Heart left ventricle (tissue), 16 donors: ENCODE data around the gene NDUFS8. TPM values are rescaled to one million over a fixed set of nuclear protein-coding genes. Genes with fewer than 3 reads are reported as not detected.
A peak's percentile ranks its signal among the peaks of the same experiment; 100 is the strongest.

Source experiments
- ATAC-seq, 4 donors: fragments of 200-7000 bp; cut with Tn5 transposase; one replicate each; pipeline ENCODE4 v1.9.1; 2020 to 2022; ENCODE audit warnings: moderate library complexity in 4 of 4, mild to moderate bottlenecking in 3 of 4, moderate number of reproducible peaks in 1 of 4
- DNase-seq, 5 donors: peaks; one replicate each; pipeline ENCODE4 v3.0.0-alpha.2; 2020
- H3K27ac ChIP-seq, 12 donors: fragments of 200-600 bp; sonication (generic) in 4 of 12; one replicate each; pipeline versions ENCODE4 v1.5.0 to v1.8.0; 2016 to 2022; ENCODE audit warnings: mild to moderate bottlenecking in 2 of 12
- H3K27me3 ChIP-seq, 9 donors: fragments of 200-600 bp; sonication (generic) in 2 of 9; one replicate each; pipeline versions ENCODE4 v1.5.1 to v1.8.0; 2016 to 2022; ENCODE audit warnings: mild to moderate bottlenecking in 3 of 9
- H3K36me3 ChIP-seq, 9 donors: fragments of 200-600 bp; sonication (generic) in 2 of 9; one replicate each; pipeline versions ENCODE4 v1.5.0 to v1.8.0; 2018 to 2022; ENCODE audit warnings: mild to moderate bottlenecking in 2 of 9
- H3K4me1 ChIP-seq, 12 donors: fragments of 200-600 bp; sonication (generic) in 4 of 12; one replicate each; pipeline versions ENCODE4 v1.5.0 to v1.8.0; 2016 to 2022; ENCODE audit warnings: mild to moderate bottlenecking in 3 of 12
- H3K4me3 ChIP-seq, 12 donors: fragments of 200-600 bp; sonication (generic) in 4 of 12; one replicate each; pipeline versions ENCODE4 v1.5.0 to v1.8.0; 2017 to 2022; ENCODE audit warnings: mild to moderate bottlenecking in 9 of 12, moderate library complexity in 4 of 12
- H3K9me3 ChIP-seq, 12 donors: fragments of 200-600 bp; sonication (generic) in 4 of 12; one replicate each; pipeline versions ENCODE4 v1.5.0 to v1.8.0; 2016 to 2022; ENCODE audit warnings: mild to moderate bottlenecking in 1 of 12
- POLR2A ChIP-seq, 2 donors: fragments of 450-650 bp; IDR thresholded peaks; one replicate each; pipeline ENCODE4 v1.6.1; 2017; ENCODE audit warnings: antibody characterized with exemption in 2 of 2, mild to moderate bottlenecking in 2 of 2, moderate library complexity in 2 of 2
- WGBS, 4 donors: extraction: QIAGEN DNeasy Blood & Tissue Kit in 2 of 4; methylation state at CpG; one replicate each; pipeline versions ENCODE4 v1.1.5 to v1.1.7; 2013 to 2018; 5-methylcytosine and 5-hydroxymethylcytosine counted together
- intact Hi-C, 10 donors: fragments of 100-400 bp; cut with DNase I; formaldehyde crosslinking; loops; one replicate each; pipeline versions ENCODE4 v1.11.1 to v1.14.2; 2022
- polyA plus RNA-seq, 2 donors: library from polyadenylated mRNA; stranded (reverse); fragments of 200-250 nt; gene quantifications; one replicate each; pipeline ENCODE4 v1.2.3, GENCODE V29; 2013
- total RNA-seq, 9 donors: library from RNA; depleted of rRNA in 2 of 9; stranded (reverse); fragments of >200 nt in 2 of 9; fragmentation: NEBNext Ultra II Directional in 3 of 9; extraction: Animal tissue kit (Norgen Biotek cat#: 25700) in 3 of 9; gene quantifications; one replicate each; pipeline versions ENCODE4 v1.1.0 to v1.2.4, GENCODE V29; 2016 to 2023
- TF ChIP-seq, protein P1 (sequence below), 12 donors: fragments of 200-600 bp; sonication (generic) in 4 of 12; IDR thresholded peaks; one replicate each; pipeline versions ENCODE4 v1.5.0 to v1.8.0; 2018 to 2022; ENCODE audit warnings: antibody characterized with exemption in 12 of 12, mild to moderate bottlenecking in 5 of 12
- donor health status: ischemic (EF 13 %, LVEDD 7.1; RV severe dilation, severe dysfunction).
- donor health status: healthy with polysubstance abuse.
- donor health status: DM: no; HTN: yes; CAD: no.
- donor health status: DM: no; HTN: no; CAD: no.
- donor health status: ischemic (EF 25% LVEDD 6.9; RV normal size, moderate dysfunction).
- donor health status: ischemic (EF 25% LVEDD 5.7; RV mildly dilated, moderate dysfunction).
- donor health status: healthy.
- donor health status: DM: yes; HTN: yes; CAD: no.
- donor health status: ischemic (EF 35%, LVEDD 5.7; RV mildly dilated, moderate dysfunction).
- donor health status: nonischemic (EF 11% LVEDD 7.7; RV severe dilation, severe dysfunction).
- donor health status: DM: yes; HTN: yes; CAD: no.
- donor health status: PGD.
- donor health status: ischemic (EF 29% LVEDD 5.4; RV normal size, mild dysfunction).
- donor health status: nonischemic (EF 23%, LVEDD 6.1; RV moderate dilation, normal function).

NDUFS8 gene
- total and polyA plus RNA-seq, 11 donors, result 262 to 948 (median 365) TPM

DNA sequence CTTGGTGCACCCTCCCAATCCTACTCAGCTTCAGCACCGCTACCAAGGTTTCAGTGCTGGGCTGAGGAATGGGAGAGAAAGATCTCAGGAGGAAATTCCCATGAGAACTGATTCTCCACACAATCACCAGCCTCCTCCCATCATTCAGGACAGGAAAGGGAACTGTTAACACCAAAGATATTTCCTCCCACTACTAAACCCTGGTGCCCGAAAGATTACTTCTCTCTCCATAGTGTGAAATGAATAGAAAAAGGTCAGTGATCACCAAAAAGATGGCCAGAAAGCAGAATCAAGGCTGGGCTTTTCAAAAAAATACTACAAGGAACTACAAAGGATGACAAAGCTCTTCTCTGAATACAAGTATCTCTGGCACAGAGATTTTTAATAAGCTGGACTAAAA is 34.4 kb downstream of the NDUFS8 start:
- DNase-seq (no peak), ATAC-seq (peak in 1 of 4 donors; percentile 18)
- 66 to 78% (median 71%) methylated on average over 2 of the region's 2 CpGs for WGBS, 4 donors
- intact Hi-C loops, result loop anchor here in 1 of 10 donors (10.0 kb wide), 1 partner anchor 110 kb away; no protein-coding TSS in a partner anchor
- Histone ChIP-seq H3K36me3 (peaks cover 0 to 95% (median 72%) of the 10 kb centered on the region in 9 donors), H3K4me1 (peaks cover 0 to 14% (median 0%) of the 10 kb centered on the region in 12 donors), H3K9me3 (no peaks in the 10 kb centered on the region), H3K27ac (no peak overlapping the region), H3K4me3 (no peak overlapping the region), H3K27me3 (no peaks in the 10 kb centered on the region)
- no peak for TF ChIP-seq POLR2A (IDR thresholded peaks at IDR 0.05)
- TF ChIP-seq, protein P1, sequence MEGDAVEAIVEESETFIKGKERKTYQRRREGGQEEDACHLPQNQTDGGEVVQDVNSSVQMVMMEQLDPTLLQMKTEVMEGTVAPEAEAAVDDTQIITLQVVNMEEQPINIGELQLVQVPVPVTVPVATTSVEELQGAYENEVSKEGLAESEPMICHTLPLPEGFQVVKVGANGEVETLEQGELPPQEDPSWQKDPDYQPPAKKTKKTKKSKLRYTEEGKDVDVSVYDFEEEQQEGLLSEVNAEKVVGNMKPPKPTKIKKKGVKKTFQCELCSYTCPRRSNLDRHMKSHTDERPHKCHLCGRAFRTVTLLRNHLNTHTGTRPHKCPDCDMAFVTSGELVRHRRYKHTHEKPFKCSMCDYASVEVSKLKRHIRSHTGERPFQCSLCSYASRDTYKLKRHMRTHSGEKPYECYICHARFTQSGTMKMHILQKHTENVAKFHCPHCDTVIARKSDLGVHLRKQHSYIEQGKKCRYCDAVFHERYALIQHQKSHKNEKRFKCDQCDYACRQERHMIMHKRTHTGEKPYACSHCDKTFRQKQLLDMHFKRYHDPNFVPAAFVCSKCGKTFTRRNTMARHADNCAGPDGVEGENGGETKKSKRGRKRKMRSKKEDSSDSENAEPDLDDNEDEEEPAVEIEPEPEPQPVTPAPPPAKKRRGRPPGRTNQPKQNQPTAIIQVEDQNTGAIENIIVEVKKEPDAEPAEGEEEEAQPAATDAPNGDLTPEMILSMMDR (IDR thresholded peaks at IDR 0.05), result no peak

DNA sequence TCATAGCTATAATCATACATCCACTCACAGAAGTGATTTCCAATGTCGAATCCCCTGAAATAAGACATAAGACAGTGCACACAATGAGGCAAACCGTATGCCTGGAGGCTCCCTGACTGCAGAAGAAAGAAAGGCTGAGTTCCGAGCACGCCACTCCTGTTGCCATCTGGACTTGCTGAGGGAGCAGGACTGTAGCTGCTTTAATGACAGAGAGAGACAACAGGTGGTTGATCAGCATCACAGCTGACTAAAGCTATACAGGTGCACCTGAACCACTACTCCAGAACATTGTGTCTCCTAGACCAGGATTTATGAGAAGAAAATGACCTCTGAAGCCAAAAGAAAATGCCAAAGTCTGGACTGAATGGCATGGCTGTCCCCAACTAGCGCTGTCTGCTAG is 35.4 kb downstream of the NDUFS8 start:
- H3K27ac ChIP-seq, result no peak overlapping the region
- H3K4me1 ChIP-seq, result peaks cover 0 to 14% (median 0%) of the 10 kb centered on the region in 12 donors
- no peak overlapping the region for H3K4me3 ChIP-seq
- DNase-seq (no peak), ATAC-seq (no peak)
- intact Hi-C loops, result loop anchor here in 1 of 10 donors (10.0 kb wide), 1 partner anchor 109 kb away; no protein-coding TSS in a partner anchor
- H3K27me3 ChIP-seq, result no peaks in the 10 kb centered on the region
- peaks cover 0 to 97% (median 81%) of the 10 kb centered on the region in 9 donors for H3K36me3 ChIP-seq
- TF ChIP-seq, protein P1 (IDR thresholded peaks at IDR 0.05), result no peak
- TF ChIP-seq POLR2A (IDR thresholded peaks at IDR 0.05), result no peak
- 93 to 96% (median 95%) methylated on average over 5 of the region's 5 CpGs for WGBS, 4 donors
- H3K9me3 ChIP-seq, result no peaks in the 10 kb centered on the region

DNA sequence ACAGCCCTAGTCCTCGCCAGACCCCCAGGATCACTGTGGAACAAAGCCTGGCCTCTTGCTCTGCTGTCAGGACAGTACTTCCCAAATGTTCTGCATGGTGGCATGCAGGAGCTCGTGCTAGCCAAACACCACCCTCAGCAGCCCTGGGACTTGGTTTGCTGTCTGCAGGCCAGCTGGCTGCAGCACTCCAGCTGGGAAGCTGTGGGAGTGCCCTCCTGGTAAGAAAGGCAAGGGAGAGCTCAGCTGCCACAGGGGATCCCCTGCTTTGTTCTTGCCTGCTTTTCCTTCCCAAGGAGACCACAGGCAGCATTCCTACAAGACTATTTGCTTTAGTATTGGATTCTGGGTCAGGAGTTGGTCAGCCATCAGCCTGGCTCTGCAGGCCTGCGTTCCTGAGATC is 36.3 kb downstream of the NDUFS8 start:
- no peaks in the 10 kb centered on the region for H3K9me3 ChIP-seq
- H3K4me1 ChIP-seq, result peaks cover 0 to 14% (median 0%) of the 10 kb centered on the region in 12 donors
- intact Hi-C loops, result loop anchor here in 1 of 10 donors (10.0 kb wide), 1 partner anchor 108 kb away; no protein-coding TSS in a partner anchor
- ATAC-seq (peak; percentile 20 to 76 (median 60)), DNase-seq (no peak)
- peaks cover 0 to 97% (median 82%) of the 10 kb centered on the region in 9 donors for H3K36me3 ChIP-seq
- WGBS, 4 donors, result 81 to 89% (median 84%) methylated on average over 3 of the region's 3 CpGs
- no peak overlapping the region for H3K27ac ChIP-seq
- no peak overlapping the region for H3K4me3 ChIP-seq
- no peaks in the 10 kb centered on the region for H3K27me3 ChIP-seq
- TF ChIP-seq POLR2A (IDR thresholded peaks at IDR 0.05), result no peak
- TF ChIP-seq, protein P1 (IDR thresholded peaks at IDR 0.05), result no peak

DNA sequence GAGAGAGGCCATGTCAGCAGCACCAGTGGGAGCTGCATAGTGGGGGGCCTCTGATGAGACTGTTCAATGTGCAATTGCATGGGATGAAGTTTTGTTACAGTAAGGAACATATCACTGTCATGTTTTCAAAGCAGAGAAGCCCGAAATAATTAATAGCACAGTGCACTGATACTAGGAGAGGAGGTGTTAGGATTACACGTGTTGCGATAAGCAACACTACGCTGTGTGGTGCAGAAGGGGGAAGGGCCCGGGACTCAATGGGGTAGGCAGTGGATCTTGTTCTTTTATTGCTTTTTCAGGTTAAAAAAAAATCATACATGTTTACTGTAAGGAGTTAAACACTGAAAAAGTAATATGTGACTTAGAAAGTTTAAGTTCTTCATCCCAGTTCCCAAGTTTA is 37.5 kb downstream of the NDUFS8 start:
- Histone ChIP-seq H3K36me3 (peaks cover 0 to 97% (median 76%) of the 10 kb centered on the region in 9 donors), H3K4me3 (no peak overlapping the region), H3K4me1 (peaks cover 0 to 14% (median 0%) of the 10 kb centered on the region in 12 donors), H3K27me3 (no peaks in the 10 kb centered on the region), H3K9me3 (no peaks in the 10 kb centered on the region), H3K27ac (no peak overlapping the region)
- WGBS, 4 donors, result 83 to 88% (median 84%) methylated on average over 5 of the region's 5 CpGs
- no peak for ATAC-seq
- no peak for DNase-seq
- TF ChIP-seq POLR2A (IDR thresholded peaks at IDR 0.05), result no peak
- TF ChIP-seq, protein P1 (IDR thresholded peaks at IDR 0.05), result no peak
- intact Hi-C loops, result loop anchor here in 1 of 10 donors (10.0 kb wide), 1 partner anchor 107 kb away; no protein-coding TSS in a partner anchor
